Small intestine (tissue), 7 donors: ENCODE data around the gene TIMM44. TPM values are rescaled to one million over a fixed set of nuclear protein-coding genes. Genes with fewer than 3 reads are reported as not detected.
A peak's percentile ranks its signal among the peaks of the same experiment; 100 is the strongest.

ENCODE experiments used
- DNase-seq, 2 donors: peaks; one replicate each; pipeline versions ENCODE4 v3.0.0 to v3.0.0-alpha.2; 2013
- FAIRE-seq: peaks from 2 replicates; lab custom pipeline; 2012; peaks lifted over from hg19 to GRCh38; lab: Jason Lieb, UNC
- H3K27ac ChIP-seq, 3 donors: one replicate each; pipeline ENCODE4 v1.5.1; 2013; ENCODE audit warnings: low read length in 2 of 3, mild to moderate bottlenecking in 2 of 3, control low read depth in 1 of 3, inconsistent platforms in 1 of 3, low read depth in 1 of 3, moderate library complexity in 1 of 3
- H3K27me3 ChIP-seq, 3 donors: one replicate each; pipeline ENCODE4 v1.6.1; 2013; ENCODE audit warnings: low read length in 3 of 3, inconsistent platforms in 1 of 3; ENCODE audit not compliant: control insufficient read depth in 3 of 3, insufficient read depth in 3 of 3
- H3K36me3 ChIP-seq, 3 donors: one replicate each; pipeline ENCODE4 v1.6.1; 2013; ENCODE audit warnings: low read length in 3 of 3, inconsistent platforms in 1 of 3, low read depth in 1 of 3, mild to moderate bottlenecking in 1 of 3, moderate library complexity in 1 of 3; ENCODE audit not compliant: control insufficient read depth in 3 of 3, insufficient read depth in 2 of 3
- H3K4me1 ChIP-seq, 3 donors: one replicate each; pipeline ENCODE4 v1.6.1; 2013; ENCODE audit warnings: low read length in 2 of 3, inconsistent platforms in 1 of 3, low read depth in 1 of 3, mild to moderate bottlenecking in 1 of 3, moderate library complexity in 1 of 3; ENCODE audit not compliant: control insufficient read depth in 3 of 3, insufficient read depth in 2 of 3
- H3K4me3 ChIP-seq, 3 donors: one replicate each; pipeline ENCODE4 v1.5.1; 2013; ENCODE audit warnings: low read length in 3 of 3, control low read depth in 1 of 3, inconsistent platforms in 1 of 3, low read depth in 1 of 3, mild to moderate bottlenecking in 1 of 3, moderate library complexity in 1 of 3
- H3K9me3 ChIP-seq, 2 donors: one replicate each; pipeline ENCODE4 v1.6.1; 2013; ENCODE audit warnings: low read depth in 1 of 2, low read length in 1 of 2; ENCODE audit not compliant: control insufficient read depth in 2 of 2, insufficient read depth in 1 of 2
- WGBS, 3 donors: extraction: QIAGEN DNeasy Blood & Tissue Kit; methylation state at CpG; one replicate each; pipeline ENCODE4 v1.1.7; 2013; 5-methylcytosine and 5-hydroxymethylcytosine counted together
- polyA plus RNA-seq, 4 donors: library from polyadenylated mRNA; stranded (reverse) in 3 of 4; unstranded in 1 of 4; fragments of 200-250 nt in 3 of 4; fragments of 120-200 nt in 1 of 4; gene quantifications; one replicate each; pipeline versions ENCODE4 v1.2.1 to v1.2.3, GENCODE V29; 2013
- donor health status: healthy with polysubstance abuse.
- donor health status: control.
- donor health status: control.
- donor health status: Bipolar disorder and iron deficiency.
- donor health status: healthy.

Gene TIMM44
- polyA plus RNA-seq, 4 donors, result 40.2 to 81.4 (median 68.9) TPM

GRCh38 chr19:7985481-7985911, 42.0 kb upstream of the TIMM44 start:
- DNase-seq, result no peak
- Histone ChIP-seq H3K36me3 (peaks cover 4 to 93% (median 27%) of the 10 kb centered on the region in 3 donors), H3K4me1 (peaks cover 0 to 1% (median 0%) of the 10 kb centered on the region in 3 donors), H3K27ac (no peak overlapping the region), H3K27me3 (no peaks in the 10 kb centered on the region), H3K4me3 (no peak overlapping the region), H3K9me3 (no peaks in the 10 kb centered on the region)
- FAIRE-seq, result no peak
- 84 to 95% (median 93%) methylated on average over 7 of the region's 7 CpGs for WGBS, 3 donors

GRCh38 chr19:7983995-7984837, 40.8 kb upstream of the TIMM44 start:
- no peak for FAIRE-seq

GRCh38 chr19:7983286-7983950, 40.0 kb upstream of the TIMM44 start:
- H3K9me3 ChIP-seq, result no peaks in the 10 kb centered on the region
- peaks cover 14 to 96% (median 17%) of the 10 kb centered on the region in 3 donors for H3K36me3 ChIP-seq
- WGBS, 3 donors, result 90 to 93% (median 92%) methylated on average over 18 of the region's 18 CpGs
- no peak for FAIRE-seq
- no peaks in the 10 kb centered on the region for H3K27me3 ChIP-seq
- no peak for DNase-seq
- peaks cover 0 to 18% (median 0%) of the 10 kb centered on the region in 3 donors for H3K4me1 ChIP-seq
- H3K4me3 ChIP-seq, result no peak overlapping the region
- peak overlapping the region in 1 of 3 donors; percentile 67 for H3K27ac ChIP-seq

More at GRCh38 chr19:7983995-7984837, 40.8 kb upstream of the TIMM44 start:
- H3K27me3 ChIP-seq, result no peaks in the 10 kb centered on the region
- peaks cover 12 to 96% (median 22%) of the 10 kb centered on the region in 3 donors for H3K36me3 ChIP-seq
- 93 to 96% (median 95%) methylated on average over 14 of the region's 14 CpGs for WGBS, 3 donors
- DNase-seq, result no peak
- peaks cover 0 to 11% (median 0%) of the 10 kb centered on the region in 3 donors for H3K4me1 ChIP-seq
- H3K27ac ChIP-seq, result no peak overlapping the region
- no peak overlapping the region for H3K4me3 ChIP-seq
- H3K9me3 ChIP-seq, result no peaks in the 10 kb centered on the region

- Histone ChIP-seq H3K9me3 (no peaks in the 10 kb centered on the region), H3K36me3 (peaks cover 14 to 96% (median 16%) of the 10 kb centered on the region in 3 donors), H3K27me3 (no peaks in the 10 kb centered on the region), H3K27ac (peak overlapping the region in 1 of 3 donors; percentile 61), H3K4me3 (no peak overlapping the region), H3K4me1 (peaks cover 0 to 18% (median 0%) of the 10 kb centered on the region in 3 donors)
- FAIRE-seq, result no peak
- WGBS, 3 donors, result 79 to 90% (median 88%) methylated on average over 21 of the region's 21 CpGs
- no peak for DNase-seq
These were observed 39.2 kb upstream of the TIMM44 start for GRCh38 chr19:7982651-7983099.

- DNase-seq (no peak), FAIRE-seq (no peak)
- H3K4me3 ChIP-seq, result no peak overlapping the region
- H3K27me3 ChIP-seq, result no peaks in the 10 kb centered on the region
- peaks cover 13 to 96% (median 14%) of the 10 kb centered on the region in 3 donors for H3K36me3 ChIP-seq
- H3K9me3 ChIP-seq, result no peaks in the 10 kb centered on the region
- H3K4me1 ChIP-seq, result peaks cover 0 to 18% (median 0%) of the 10 kb centered on the region in 3 donors
- peak overlapping the region in 1 of 3 donors; percentile 18 for H3K27ac ChIP-seq
- 86 to 91% (median 89%) methylated on average over 10 of the region's 10 CpGs for WGBS, 3 donors
These were observed 38.6 kb upstream of the TIMM44 start for GRCh38 chr19:7982103-7982502.

GRCh38 chr19:7981661-7982060, 38.2 kb upstream of the TIMM44 start:
- no peak for DNase-seq
- WGBS, 3 donors, result 93 to 98% (median 97%) methylated on average over 5 to 7 of the region's 7 CpGs
- Histone ChIP-seq H3K36me3 (peaks cover 12 to 98% (median 14%) of the 10 kb centered on the region in 3 donors), H3K4me1 (peaks cover 0 to 18% (median 0%) of the 10 kb centered on the region in 3 donors), H3K9me3 (no peaks in the 10 kb centered on the region), H3K27me3 (no peaks in the 10 kb centered on the region), H3K4me3 (no peak overlapping the region), H3K27ac (peak overlapping the region in 1 of 3 donors; percentile 28)
- FAIRE-seq, result no peak

GRCh38 chr19:7981199-7981598, 37.7 kb upstream of the TIMM44 start:
- no peak for DNase-seq
- no peaks in the 10 kb centered on the region for H3K27me3 ChIP-seq
- 83 to 89% (median 87%) methylated on average over 7 of the region's 7 CpGs for WGBS, 3 donors
- peaks cover 10 to 98% (median 14%) of the 10 kb centered on the region in 3 donors for H3K36me3 ChIP-seq
- FAIRE-seq, result no peak
- peaks cover 0 to 18% (median 0%) of the 10 kb centered on the region in 3 donors for H3K4me1 ChIP-seq
- H3K9me3 ChIP-seq, result no peaks in the 10 kb centered on the region
- H3K27ac ChIP-seq, result no peak overlapping the region
- H3K4me3 ChIP-seq, result no peak overlapping the region

GRCh38 chr19:7980635-7981121, 37.2 kb upstream of the TIMM44 start:
- Histone ChIP-seq H3K27me3 (no peaks in the 10 kb centered on the region), H3K36me3 (peaks cover 6 to 97% (median 14%) of the 10 kb centered on the region in 3 donors), H3K4me3 (no peak overlapping the region), H3K9me3 (no peaks in the 10 kb centered on the region), H3K27ac (no peak overlapping the region), H3K4me1 (peaks cover 0 to 18% (median 0%) of the 10 kb centered on the region in 3 donors)
- WGBS, 3 donors, result 84 to 90% (median 87%) methylated on average over 12 of the region's 12 CpGs
- DNase-seq (no peak), FAIRE-seq (no peak)
